GM18498 (cell line): ENCODE results near the gene FOLR2.

ENCODE experiments used
- ATAC-seq: cut with Tn5 transposase; IDR thresholded peaks from one replicate; pipeline ENCODE4 v1.9.1; 2021; ENCODE audit warnings: mild to moderate bottlenecking, moderate library complexity; ENCODE audit not compliant: unreplicated experiment

The FOLR2 gene

DNA sequence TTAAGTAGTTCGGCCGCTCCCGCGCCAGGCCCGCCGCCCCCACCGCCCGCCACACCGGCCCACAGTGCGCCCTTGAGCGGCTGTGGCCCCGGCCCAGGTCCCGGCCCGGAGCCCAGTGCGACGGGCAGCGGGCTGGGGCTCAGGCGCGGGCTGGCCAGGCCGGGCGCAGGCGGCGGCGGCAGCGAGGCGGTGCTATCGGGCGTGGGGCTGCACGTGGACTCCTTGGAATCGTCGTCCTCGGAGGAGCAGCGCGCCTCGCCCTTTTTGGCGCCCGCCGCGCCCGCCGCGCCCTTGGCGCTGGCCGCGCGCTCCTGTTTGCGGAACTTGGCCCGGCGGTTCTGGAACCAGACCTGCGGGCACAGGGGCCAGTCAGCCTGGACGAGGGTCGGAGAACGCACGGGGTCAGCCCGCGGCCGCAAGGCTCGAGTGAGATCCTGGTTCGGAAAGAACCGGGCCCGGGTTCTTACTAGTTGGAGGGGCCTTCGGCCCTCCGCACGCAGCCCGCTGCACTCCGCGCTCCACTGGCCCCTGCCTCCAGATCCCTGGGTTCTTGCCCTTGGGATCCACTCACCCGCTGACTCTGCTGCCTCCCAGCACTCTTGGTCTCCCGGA is 23.4 kb downstream of the FOLR2 start:
- ATAC-seq: no peak

DNA sequence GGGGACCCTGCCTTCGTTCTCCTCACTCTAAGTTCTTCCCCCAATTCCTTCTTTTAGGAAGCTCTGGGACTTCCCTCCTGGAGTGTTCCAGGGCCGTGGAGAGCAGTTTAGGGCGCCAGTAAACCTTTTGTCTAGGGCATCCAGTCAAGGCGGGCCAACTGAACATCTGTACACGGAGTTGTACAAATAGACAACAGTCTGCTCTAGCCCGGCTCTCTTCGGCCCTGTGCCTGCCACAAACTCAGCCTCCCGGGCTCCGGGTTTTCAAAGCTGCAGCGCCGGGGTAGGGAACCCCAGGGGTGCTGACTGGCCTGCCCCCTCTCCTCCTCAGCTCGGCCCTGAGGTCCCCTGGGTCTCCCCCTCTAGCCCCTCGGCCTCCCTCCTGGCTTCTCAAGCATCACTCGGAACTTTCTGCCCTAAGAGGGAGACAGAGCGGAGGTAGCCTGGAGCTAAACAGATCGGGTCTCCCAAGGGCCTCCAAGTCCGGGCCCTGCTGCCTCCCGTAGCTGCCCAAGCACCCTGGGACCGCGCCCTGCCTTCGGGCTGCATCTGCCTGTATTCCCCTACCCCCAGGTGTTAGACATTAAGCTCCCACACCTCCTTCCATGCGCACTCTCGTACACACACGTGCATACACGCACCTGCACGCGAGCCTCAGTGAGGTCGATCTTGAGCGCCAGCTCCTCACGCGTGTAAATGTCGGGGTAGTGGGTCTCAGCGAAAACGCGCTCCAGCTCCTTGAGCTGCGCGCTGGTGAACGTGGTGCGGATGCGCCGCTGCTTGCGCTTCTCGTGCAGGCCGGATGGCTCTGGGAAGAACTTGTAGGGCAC is 24.1 kb downstream of the FOLR2 start:
- ATAC-seq: no peak

DNA sequence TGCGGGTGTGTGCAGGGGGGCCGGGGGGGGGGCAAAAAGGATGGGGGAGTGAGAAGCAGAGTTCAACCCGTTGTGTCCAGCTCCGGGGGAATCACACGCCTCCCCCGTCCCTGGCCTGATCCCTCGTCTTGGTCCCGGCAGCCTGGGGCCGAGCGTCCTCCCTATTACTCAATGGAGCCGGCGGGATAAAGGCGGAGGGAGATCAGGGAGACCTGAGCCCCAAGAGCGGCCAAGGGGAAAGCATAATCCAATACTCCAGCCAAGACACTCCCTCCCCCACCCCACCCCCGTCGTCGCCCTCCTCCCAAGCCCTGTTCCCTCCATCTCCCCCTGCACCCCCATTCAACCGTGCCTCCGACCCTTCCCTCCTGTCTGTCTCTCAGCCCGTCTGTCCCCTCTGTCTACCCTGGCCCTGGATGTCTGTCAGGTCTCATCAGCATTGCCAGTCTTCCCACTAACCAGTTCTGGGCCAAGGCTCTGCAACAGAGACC is 24.7 kb downstream of the FOLR2 start:
- ATAC-seq: no peak

DNA sequence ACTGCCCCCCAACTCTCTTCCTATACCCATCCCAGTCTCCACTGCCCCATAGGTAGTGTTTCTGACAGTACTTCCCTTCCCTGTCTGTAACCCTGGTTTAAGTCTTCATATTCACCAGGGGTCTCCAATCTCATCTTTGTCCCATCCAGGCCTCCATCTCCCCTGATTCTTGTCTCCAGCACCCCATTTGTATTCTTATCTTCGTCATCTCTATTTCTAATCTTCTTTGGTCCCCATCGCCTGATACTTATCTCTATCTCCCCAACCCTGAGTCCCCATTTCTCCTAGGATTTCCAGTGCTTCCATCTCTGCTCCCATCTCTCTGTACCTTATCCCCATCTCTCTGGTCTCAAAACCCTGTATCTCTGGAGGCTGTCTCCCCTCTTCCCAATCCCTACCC is 25.5 kb downstream of the FOLR2 start:
- ATAC-seq: no peak

DNA sequence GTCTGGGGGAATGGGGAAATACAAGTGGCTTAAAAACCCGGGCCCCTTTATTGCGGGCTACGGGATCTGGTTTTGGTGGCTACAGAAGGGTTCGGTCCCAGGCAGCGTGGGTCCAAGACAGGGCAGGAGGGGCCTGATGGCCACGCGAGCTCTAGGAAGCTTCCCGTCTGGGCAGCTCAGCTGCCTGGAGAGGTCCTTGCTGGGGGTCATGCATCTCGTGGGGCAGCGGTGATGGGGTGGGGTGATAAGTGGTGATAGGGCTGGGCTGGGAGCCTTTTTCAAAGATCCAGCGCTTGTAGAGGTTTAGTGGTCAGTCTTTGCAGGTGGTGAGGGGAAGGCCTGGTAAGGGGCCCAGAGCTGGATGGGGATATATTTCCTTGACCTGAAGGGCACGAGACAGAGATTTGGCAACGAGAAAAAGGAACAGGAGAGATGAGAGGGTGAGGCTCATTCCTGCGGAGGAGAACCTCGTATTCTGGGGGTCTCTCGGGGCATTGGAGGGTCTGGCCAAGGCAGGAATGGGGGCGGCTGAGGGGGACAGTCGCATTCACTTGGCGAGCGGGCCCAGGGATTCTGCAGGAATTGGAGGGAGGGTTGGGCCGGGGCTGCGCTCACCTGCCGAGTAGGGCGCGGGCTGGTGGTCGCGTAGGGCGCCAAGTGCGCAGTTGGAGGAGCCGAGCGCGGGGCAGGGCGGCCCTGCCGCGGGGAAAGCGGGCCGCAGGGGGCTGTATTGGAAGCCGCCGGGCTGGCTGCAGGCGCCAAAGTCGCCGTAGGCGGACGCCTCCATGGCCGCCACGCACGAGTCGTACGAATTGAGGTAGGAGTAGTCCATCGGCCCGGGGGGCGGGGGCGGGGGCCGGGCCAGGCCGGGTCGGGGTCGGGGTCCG is 26.8 kb downstream of the FOLR2 start:
- ATAC-seq: no peak

DNA sequence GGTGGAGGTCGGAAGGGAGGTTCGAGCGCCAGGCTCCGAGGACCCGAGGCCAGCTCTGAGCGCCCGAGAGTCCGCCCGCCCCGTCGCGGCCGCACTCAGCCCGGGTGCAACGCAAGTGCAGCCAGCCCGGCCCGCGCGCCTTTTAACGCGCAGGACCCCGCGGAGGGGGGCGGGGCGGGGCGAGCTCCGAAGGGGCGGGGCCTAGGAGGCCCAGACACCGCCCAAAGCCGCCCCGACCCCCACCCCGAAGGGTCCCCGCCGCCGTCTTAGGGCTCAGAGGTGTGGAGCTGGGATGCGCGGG is 27.4 kb downstream of the FOLR2 start, which contains the start of gene PHOX2A:
PHOX2A (minus strand) TSS at position 117 of the 301 bp plus-strand sequence. CDS start 172 bp downstream, outside the sequence.
- ATAC-seq: no peak

DNA sequence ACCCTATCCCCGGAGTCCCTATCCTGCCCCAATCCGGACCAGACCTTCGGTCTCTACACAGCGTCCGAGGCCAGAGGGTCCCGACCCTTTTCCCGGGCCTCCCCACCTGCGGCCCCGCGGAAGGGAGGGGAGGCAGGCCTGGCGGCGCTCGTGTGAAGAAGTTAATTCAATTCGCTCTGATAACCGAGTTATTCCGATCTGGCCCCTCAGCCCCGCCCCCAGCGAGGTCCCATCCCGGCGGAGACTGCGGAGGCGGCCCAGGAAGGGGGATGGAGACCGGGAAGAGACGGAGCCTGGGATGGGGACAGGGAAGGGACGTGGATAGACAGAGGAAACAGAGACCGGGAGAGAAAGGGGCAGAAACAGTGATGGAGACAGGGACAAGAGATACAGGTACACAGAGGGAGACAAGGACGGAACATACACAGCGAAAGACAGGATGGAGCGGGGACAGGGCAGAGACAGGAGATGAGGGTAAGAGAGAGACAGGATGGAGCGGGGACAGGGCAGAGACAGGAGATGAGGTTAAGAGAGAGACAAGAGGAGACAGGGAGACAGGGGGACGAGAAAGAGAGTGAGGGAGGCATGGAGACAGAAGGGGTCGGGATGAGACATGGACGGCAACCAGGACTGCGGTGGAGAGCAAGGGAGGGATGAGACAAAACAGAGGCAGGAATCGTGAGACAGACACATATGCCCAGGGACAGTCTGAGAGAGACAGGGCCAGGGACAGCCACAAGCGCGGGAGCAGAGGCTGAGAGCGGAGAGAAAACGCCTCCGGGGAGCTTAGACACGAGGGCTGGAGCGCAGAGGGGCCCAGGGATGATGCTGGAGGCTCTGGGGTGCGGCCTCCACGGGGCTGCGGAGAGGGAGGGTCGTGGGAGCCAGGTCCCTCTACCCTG is 28.0 kb downstream of the FOLR2 start:
- ATAC-seq: no peak

DNA sequence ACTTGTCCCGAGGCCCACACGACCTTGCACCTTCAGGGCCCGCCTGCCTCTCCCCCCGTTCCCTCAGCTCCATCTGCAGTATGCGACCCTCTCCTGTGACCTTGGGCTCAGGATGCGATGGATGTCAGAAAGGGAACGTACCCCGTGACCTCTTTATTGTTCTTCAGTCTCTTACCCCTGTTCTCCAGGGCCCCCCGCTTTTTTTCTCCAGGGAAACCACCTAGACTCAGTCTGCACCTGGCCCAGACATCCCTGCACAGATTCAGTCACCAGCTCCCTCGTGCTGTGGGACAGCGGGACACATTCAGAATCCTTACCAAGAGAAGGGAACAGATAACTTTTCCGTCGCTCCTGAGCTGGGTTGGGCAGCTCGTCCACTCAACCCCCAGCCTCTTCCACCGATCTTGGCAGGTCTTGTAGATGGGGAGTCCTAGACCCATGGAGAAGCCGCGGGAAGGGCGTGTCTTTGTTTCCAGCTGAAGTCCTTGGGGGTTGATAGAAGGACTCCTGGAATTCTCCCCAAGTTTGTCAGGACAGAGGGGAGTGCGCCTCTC is 28.7 kb downstream of the FOLR2 start:
- ATAC-seq: no peak

DNA sequence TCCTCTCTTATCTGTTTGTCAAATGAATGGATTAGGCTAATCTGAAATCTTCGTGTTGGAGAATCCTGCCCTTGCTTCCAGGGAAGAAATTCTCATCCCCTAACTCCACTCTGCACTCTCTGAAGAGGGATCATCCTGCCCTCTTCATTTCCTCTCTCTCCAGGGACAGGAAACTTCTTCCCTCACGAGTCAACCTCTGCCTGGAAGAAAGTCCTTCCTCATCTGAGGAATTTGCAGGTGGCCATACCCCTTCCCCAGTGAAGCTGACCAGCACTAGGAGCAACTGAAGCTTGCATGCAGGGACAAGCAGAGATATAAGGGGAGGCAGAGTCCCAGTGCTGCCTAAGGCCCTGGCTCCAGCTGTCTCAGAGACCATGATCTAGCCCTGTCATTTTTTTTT is 31.0 kb downstream of the FOLR2 start:
- no peak for ATAC-seq

DNA sequence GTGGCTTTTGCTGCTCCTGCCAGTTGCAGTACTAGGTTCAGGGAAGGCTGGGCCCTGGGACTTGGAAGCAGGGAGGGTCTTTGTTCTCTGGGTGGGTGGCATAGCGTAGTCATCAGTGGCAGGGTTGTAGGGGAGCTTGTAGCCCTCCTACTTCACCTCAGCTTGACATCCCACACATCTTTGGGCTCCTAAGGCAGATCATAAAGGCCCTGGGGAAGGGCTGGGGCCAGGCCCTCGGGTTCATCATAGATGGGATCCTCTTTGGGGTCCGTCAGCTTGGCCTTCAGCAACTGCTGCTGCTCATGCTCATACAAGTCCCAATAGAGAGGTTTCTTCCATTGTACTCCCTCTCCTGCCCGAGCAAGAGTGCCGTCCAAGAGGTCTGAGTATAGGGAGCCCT is 33.4 kb downstream of the FOLR2 start:
- ATAC-seq: no peak

DNA sequence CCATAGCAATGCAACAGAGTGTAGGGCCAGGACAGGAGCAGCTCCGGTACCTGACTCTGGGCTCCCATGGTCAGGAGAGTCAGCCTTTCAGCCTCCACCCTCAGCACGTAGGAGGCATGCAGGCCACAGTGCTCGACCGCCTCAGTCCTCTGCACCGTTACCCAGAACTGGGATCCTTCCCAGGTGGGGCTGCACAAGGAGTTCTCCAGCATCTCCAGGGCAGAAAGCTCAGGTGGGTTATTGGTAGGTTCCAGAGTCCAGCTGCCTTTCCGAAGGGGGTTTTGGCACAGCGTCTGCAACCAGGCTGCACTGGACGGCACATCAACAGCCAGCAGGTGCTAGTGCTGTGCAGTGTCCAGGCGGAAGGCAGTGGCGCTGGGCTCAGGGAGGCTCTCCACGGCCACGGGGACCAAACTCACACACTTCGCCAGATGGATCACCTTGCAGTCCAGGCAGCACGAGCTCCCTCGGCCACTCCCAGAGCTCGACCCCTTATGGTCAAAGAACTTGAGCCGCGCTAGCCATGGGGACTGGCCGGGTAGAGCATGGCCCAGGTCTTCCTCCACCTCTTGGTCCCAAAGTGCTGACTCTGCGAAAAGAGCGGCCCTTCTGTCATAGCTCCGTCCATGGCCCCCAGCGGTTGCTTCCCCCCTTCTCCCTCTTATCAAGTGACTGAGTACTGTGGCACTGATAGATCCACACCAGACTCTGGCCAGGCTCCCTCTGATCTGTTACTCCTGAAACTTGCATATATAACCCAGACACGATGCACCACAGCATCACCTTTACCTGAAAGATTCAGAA is 34.3 kb downstream of the FOLR2 start:
- ATAC-seq: no peak

DNA sequence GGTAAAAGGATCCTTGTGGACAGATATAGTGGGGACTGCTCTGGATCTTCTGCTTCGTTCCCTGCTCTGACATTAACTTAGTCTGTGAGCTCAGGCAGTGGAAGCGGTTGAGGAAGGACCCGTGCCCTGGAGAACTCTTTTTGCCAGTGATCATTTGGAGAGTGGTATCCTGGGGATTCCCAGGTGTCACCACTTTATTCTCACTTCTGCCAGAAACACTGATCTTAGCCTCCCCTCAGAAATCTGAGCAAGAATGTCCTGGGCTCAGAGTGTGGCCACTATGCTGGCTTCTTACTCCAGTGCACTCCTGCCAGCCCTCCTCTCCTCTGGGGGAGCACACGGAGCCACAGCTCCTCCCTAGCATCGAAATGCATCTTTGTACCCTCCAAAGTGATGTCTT is 35.0 kb downstream of the FOLR2 start:
- ATAC-seq: no peak

DNA sequence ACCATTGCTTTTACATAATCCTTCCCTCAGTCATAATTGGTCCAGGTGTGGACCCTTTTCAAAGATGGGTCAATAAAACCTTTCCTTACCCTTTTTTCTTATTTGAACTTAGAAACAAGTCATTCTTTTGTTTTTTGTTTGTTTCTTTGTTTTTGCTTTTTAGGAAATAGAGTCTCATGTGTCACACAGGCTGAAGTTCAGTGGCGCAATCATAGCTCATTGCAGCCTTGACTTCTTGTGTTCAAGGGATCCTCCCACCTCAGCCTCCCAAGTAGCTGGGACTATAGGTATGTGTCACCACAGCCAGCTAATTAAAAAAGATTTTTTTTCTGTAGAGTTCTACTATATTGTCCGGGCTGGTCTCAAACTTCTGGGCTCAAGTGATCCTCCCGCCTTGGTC is 36.8 kb downstream of the FOLR2 start:
- no peak for ATAC-seq

DNA sequence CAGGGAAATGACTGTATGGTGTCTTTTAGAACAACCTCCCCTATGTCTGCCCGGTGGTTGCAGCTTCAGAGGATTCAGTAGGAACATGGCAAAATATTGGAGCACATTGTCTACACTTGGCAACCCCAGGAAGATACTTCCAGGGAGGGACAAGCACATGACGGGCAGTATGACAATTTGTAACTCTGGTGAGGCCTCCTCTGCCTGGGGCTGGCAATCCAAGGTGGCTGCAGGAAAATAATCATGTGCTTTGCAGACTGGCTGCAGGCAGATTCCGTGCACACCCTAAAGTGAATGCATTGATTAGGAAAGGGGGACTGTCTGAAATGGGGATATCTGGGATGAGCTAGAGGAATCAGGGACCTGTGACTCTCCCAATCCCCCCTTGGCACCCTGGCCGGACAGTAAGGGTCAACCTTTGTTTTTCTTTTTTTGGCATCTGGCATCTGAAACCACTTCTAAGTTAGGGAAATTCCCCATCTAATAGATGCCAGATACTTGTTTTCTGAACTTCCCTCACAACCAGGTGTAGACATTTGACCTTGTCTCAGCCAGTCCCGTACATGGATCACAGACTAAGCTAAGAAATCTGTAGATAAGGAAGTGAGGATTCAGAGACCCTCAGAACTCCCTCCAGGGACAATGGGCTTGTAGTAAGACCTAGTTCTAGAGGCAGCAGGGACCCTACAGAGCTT is 37.9 kb downstream of the FOLR2 start:
- no peak for ATAC-seq

DNA sequence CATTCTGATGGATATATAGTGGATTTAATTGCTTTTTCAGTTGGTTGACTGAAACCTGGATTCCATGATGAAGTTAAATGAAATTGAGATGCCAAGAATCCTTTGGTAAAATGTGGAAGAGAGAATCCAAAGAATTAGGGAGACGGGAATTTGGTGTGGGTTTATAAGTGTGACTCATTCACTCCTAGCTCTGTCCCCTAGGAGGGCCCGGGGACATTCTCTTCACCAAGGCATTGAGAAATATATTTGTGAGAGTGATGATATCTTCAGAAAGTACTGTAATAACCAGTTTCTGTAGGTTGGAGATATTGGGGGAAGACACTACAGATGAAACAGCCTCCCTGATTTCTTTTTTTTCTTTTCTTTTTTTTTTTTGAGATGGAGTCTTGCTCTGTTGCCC is 41.0 kb downstream of the FOLR2 start:
- ATAC-seq: no peak

DNA sequence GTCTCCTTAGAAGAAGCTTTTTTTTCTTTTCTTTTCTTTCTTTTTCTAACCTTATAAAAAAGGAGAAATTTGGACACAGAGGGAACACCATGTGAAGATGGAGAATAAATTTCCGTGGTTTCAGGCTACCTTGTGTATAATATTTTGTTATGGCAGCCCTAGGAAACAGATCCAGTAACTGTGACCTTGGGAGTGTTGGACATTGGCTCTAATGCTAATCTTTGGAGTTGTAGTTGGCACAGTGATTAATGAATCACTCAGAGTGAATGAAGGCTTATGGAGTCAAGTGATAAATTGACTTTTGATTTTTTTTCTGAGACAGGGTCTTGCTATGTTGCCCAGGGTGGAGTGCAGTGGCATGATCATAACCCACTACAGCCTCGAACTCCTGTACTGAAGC is 42.9 kb downstream of the FOLR2 start:
- no peak for ATAC-seq

DNA sequence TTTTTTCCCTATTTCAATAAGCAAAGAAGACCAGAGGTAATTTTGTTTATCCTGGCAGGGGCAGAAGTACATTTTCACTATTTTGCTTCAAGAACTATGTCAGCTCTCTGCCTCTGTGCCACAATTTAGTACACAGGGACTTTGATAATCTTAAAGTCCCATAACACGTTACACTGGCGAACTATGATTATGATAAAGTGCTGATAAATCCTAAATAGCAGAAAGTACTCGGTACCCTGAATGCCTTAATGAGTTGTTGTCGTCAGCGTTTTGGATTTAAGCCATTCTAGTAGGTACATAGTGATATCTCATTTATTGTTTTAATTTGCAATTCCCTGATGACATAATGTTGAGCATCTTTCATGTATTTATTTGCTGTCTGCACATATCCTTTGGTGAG is 44.0 kb downstream of the FOLR2 start:
- ATAC-seq: no peak

DNA sequence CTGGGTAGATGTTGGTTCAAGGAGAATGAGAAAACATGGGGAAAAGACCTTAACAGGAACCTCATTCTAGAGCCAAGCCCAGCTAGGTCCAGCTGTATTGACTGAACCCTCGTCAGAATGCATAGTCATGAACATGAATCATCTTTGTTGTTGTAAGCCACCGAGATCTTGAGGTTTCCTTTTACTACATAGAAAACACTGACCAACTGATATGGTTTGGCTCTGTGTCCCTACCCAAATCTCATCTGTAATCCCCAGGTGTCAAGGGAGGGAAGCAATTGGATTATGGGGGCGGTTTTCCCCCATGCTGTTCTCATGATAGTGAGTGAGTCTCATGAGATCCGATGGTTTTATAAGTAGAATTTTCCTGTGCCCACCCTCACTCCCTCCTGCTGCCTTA is 46.8 kb downstream of the FOLR2 start:
- ATAC-seq: no peak

DNA sequence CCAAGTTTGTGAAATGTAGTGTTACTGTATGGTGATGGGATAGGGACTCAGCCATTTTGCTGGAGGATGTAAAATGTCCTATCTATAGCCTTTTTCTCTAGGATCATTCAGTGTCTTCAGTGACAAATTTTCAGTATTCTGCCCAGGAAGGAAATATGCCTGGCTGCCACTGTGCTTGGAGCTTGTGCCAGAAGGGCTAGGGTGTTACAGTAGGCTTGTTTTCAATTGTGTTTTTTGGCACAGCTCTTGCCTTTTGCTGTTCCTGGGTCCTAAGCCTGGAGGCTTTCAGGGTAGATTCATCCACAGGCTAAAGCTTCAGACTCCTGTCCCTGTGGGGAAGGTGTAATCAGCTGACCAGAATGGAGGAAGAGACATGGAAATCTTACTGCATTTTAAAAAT is 49.4 kb downstream of the FOLR2 start:
- ATAC-seq: no peak
